Measurements from ENCODE around the gene EFHB.

DNA sequence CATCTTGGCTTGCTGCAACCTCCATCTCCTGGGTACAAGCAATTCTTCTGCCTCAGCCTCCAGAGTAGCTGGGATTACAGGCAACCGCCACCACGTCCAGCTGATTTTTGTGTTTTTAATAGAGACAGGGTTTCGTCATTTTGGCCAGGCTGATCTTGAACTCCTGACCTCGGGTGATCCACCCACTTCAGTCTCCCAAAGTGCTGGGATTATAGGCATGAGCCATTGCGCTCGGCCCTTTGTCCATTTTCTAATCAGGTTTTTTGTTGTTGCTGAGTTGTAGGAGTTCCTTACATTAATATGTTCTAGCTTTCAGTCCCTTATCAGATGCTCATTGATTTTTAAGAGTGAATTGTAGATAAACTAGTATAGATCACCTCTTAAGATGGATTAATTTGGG lies 33.2 kb upstream of the EFHB start:
- TF ChIP-seq, protein P1, sequence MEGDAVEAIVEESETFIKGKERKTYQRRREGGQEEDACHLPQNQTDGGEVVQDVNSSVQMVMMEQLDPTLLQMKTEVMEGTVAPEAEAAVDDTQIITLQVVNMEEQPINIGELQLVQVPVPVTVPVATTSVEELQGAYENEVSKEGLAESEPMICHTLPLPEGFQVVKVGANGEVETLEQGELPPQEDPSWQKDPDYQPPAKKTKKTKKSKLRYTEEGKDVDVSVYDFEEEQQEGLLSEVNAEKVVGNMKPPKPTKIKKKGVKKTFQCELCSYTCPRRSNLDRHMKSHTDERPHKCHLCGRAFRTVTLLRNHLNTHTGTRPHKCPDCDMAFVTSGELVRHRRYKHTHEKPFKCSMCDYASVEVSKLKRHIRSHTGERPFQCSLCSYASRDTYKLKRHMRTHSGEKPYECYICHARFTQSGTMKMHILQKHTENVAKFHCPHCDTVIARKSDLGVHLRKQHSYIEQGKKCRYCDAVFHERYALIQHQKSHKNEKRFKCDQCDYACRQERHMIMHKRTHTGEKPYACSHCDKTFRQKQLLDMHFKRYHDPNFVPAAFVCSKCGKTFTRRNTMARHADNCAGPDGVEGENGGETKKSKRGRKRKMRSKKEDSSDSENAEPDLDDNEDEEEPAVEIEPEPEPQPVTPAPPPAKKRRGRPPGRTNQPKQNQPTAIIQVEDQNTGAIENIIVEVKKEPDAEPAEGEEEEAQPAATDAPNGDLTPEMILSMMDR (IDR thresholded peaks at IDR 0.05; ENCODE audit: low read length), result no peak
- no peak for TF ChIP-seq EZH2 (IDR thresholded peaks at IDR 0.05; ENCODE audit: borderline replicate concordance, low read length)

Data from OCI-LY1 (cell line).